Lung microvascular endothelial cell (primary cell): ENCODE measurements around the gene CBARP. TPM values are rescaled to one million over a fixed set of nuclear protein-coding genes. Genes with fewer than 3 reads are reported as not detected.
A peak's percentile ranks its signal among the peaks of the same experiment; 100 is the strongest.
"Not testable (repeated sequence)": the region's sequence is repeated elsewhere in the genome, so short reads cannot be mapped to it uniquely, and the experiment has no call there.

Experiments used
- DNase-seq, 2 donors: peaks; one replicate each; pipeline versions ENCODE4 v3.0.0 to v3.0.0-alpha.2; 2010; ENCODE audit warnings: low read depth in 2 of 2
- total RNA-seq: library from RNA; depleted of rRNA; stranded (reverse); fragments of >200 nt; gene quantifications from 2 replicates; pipeline ENCODE4 v1.2.1, GENCODE V29; 2014

The CBARP gene
- total RNA-seq, 1 donor from 2014 or later, result 1.2 TPM

DNA sequence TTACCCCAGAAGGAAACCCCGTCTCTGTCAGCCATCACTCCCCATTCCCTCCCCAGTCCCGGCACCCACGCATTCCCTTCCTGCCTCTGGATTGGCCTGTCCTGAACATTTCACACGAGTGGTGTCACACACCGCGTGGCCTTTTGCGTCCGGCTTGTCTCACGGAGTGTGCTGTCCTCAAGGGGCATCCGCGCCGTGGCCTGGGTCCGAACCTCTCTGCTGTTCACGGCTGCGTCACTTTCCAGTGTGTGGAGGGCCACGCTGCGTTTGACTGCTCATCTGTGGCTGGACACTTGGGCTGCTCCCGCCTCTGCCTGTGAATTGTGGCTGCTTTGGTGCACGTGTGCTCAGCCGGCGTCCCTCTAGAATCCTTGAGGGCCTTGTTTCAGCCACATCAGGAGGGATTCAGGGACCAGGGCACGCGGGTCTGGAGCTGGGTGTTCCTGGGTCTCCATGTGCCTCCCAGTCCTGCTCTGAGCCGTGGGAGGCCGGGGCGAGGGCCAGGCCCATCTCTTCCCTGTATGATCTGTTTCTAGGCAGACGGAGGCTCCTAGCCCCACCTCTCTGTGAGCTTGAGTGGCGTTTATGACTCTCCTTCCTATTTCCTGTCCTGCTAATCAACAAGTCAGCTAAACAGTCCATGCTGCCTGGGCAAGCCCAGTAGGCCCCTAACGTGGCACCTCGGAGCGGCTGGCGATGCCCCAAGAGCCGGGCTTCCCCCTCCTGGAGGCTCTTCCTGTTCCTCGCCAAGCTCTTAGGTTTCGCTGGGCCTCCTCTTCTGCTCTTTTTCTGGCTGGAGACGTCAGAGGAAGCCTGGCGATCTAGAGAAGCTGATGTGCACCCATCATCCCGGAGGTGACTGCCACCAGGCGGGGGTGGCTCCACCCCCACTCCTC lies 24.2 kb downstream of the CBARP start:
- peak; percentile 90 to 94 for DNase-seq

DNA sequence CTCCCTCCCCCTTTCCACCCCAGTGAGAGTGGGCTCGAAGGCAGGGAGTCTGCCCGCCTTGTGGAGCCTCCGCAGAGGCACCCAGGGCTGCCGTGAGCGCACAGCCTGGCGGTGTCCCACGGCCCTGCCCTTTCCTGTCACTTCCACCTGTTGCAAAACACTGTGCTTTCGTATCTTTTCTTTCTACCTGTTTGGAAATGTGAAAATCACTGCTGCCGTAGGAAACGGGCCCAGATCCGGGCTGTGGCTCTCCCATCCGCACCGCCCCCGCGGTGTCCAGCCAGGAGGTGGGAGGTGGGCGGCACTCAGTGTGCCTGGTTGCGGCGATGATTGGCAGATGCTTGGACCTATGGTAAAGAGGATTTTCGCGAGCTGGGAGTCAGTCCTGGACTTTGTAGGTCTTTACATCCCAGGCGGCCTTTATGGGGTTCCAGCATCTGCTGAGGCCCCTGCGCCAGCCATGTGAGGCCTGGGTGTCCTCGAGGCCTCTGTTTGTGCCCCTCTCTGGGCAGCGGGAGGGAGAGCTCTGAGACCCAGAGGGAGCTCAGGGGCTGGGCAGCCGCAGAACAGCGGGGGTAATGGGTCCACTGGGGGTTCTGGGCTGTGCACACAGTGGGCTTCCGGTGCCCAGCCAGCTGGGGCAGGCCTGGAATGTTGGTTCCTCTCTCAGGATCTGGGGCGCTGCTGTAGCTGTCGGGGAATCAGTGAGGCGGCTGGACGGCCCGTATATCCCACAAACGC lies 26.1 kb downstream of the CBARP start:
- peak in 1 of 2 donors; percentile 97 for DNase-seq

DNA sequence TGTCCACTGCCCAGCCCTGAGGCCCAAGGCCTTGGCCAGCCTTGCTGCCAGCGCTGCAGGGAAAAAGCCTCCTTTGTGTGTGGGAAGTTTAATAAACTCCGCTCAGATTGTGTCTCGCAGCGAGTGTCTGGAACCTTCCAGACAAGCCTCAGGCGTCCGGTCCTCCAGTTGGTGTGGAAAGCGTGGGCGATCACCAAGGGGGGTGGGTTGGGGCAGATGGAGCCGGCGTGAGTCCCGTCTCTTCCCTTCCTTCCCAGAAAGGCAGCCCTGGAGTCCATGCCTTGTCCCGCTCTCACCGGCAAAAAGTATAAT lies 27.6 kb downstream of the CBARP start:
- DNase-seq, result no peak

DNA sequence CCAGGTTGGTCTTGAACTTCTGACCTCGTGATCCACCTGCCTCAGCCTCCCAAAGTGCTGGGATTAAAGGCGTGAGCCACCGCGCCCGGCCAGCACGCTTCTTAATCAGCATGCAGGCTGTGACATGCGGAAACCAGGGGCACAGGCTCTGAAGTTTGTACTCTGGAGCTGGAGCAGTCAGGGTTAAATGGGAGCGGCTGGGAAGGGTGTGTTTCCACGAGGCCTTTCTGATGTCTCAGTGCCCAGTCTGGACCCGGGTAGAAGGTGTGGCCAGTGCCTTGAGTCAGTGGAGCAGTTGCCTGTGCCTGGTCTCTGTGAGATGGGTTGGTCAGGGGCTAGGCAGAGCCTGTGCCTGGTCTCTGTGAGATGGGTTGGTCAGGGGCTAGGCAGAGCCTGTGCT lies 29.0 kb downstream of the CBARP start:
- DNase-seq, result peak in 1 of 2 donors; percentile 23

DNA sequence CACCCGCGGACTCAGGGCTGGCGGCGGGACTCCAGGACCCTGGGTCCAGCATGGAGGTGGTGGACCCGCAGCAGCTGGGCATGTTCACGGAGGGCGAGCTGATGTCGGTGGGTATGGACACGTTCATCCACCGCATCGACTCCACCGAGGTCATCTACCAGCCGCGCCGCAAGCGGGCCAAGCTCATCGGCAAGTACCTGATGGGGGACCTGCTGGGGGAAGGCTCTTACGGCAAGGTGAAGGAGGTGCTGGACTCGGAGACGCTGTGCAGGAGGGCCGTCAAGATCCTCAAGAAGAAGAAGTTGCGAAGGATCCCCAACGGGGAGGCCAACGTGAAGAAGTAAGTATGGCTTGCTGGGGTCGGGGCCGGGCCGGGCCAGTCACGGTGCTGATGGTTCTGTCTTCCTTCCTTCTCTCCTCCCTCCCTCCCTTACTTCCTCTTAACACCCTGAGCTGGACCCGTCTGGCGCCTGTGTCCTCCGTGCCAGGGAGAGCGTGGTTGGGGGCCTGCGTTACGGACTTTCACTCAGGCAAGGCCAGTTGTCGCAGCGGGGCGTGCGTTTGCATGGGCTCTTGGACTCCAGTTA lies 30.8 kb downstream of the CBARP start:
- DNase-seq, result peak; percentile 46 to 52

DNA sequence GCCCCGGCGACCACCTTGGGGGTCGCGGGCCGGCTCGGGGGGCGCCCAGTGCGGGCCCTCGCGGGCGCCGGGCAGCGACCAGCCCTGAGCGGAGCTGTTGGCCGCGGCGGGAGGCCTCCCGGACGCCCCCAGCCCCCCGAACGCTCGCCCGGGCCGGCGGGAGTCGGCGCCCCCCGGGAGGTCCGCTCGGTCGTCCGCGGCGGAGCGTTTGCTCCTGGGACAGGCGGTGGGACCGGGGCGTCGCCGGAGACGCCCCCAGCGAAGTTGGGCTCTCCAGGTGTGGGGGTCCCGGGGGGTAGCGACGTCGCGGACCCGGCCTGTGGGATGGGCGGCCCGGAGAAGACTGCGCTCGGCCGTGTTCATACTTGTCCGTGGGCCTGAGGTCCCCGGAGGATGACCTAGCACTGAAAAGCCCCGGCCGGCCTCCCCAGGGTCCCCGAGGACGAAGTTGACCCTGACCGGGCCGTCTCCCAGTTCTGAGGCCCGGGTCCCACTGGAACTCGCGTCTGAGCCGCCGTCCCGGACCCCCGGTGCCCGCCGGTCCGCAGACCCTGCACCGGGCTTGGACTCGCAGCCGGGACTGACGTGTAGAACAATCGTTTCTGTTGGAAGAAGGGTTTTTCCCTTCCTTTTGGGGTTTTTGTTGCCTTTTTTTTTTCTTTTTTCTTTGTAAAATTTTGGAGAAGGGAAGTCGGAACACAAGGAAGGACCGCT lies 31.5 kb downstream of the CBARP start:
- peak in 1 of 2 donors; percentile 12 for DNase-seq

DNA sequence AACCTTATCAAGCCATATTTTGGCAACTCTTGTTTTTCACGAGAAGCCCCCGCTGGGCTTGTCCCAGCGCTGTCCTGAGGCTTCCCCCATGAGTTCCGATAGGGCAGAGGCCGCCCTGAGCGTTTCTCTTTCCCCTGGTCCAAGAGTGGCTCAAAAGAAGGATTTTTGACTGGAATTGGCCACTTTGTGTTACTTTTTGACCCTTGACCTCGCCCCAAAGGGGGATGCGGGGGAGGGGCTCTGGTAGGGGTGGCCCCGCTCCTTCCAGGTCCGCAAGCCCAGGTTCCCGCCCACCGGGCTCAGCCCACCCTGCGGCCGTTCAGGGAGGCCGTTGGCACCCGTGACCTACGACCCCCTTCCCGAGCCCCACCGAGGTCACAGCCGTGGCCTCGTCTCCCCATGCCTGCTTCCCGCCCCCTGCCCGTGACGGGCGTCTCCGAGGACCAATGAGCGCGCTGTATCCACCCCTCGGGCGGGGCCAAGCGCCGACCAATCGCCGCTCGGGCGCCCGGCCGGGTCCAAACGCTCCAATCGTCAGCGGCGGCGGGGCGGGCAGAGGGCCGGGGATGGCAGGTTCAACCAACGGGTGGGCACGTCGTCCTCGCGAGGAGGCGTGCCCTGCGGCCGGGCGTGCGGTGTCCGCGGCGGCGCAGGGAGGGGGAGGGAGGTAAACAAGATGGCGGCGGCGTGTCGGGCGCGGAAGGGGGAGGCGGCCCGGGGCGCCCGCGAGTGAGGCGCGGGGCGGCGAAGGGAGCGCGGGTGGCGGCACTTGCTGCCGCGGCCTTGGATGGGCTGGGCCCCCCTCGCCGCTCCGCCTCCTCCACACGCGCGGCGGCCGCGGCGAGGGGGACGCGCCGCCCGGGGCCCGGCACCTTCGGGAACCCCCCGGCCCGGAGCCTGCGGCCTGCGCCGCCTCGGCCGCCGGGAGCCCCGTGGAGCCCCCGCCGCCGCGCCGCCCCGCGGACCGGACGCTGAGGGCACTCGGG lies 32.4 kb downstream of the CBARP start, which contains the start of gene STK11:
Gene STK11 (plus strand): TSS at position 665 of the 986 bp plus-strand sequence. CDS start 1,136 bp downstream, outside the sequence.
- DNase-seq, result peak; percentile 98 to 99

DNA sequence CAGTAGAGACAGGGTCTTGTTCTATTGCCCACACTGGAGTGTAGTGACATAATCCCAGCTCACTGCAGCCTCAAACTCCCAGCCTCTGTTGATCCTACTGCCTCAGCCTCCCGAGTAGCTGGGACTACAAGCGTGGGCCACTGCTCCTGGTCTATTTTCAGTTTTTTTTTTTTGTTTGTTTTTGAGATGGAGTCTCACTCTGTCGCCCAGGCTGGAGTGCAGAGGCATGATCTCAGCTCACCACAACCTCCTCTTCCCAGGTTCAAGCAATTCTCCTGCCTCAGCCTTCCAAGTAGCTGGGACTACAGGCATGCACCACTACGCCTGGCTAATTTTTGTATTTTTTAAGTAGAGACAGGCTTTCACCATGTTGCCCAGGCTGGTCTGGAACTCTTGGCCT lies 37.2 kb downstream of the CBARP start:
- DNase-seq, result not testable (repeated sequence)

DNA sequence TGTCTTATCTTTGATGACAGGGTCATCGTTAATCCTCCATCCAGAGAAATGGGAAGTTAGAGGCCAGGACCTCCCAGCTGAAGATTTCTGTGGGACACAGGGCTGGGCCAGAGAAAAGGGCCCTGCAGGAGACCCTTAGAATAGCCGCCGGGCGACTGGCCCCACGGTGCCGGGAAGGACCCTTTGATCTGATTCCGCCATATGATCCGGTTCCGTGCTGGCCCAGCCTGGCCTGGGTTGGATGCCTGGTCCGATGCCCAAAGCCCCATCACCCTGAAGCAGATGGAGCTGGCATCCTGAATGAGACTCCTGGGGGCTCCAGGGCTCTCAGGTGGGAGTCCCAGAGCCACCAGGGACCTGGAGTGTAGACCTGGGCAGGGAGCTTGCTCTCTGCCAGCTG lies 38.3 kb downstream of the CBARP start:
- DNase-seq, result no peak

DNA sequence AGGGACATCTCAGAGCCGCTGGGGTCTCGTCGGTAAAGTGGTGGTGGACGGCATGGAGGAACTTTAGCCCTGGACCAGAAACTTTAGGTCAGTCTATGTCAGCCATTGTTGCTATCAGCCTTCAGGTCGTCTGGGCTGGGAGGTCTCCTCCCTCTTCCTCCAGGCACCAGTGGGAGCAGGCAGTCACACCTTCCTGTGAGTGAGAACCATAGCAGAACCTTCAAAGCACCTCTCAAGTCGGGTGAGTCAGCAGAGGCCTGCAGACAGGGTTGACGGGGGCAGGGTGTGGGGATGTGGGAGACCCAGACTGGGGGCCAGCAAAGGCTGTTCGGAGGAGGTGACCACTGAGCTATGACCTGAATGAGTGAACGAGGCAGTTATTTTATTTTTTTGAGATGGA lies 48.4 kb downstream of the CBARP start:
- peak in 1 of 2 donors; percentile 50 for DNase-seq

DNA sequence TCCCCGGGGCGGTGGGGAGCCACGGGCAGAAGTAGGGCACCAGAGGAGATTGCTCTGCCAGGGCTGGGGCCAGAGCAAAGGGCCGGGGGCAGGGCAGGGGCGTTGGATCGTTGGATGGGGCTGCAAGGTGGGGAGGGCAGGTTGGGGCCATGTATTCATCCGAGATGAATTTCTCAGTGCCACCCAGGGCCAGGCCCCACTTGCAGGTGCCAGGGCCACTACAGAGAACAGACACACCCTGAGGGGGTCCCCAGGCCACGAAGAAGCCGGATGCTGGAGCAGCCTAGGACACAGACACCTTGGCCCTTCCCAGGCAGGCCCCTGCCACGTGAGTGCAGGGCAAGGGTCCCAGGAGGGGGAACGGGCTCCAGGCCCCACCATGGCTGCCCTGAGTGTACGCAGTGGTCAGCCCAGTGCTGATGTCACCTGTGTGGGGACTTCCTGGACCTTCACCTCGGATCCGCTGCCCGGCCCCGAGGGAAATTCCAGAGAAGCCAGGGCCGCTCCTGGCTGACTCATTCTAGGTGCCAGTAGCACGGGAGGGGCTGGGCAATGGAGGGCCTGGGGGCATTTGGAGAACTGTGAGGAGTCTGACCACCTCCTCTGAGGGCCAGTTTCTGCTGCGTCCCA lies 54.1 kb downstream of the CBARP start:
- DNase-seq, result peak; percentile 51 to 75

DNA sequence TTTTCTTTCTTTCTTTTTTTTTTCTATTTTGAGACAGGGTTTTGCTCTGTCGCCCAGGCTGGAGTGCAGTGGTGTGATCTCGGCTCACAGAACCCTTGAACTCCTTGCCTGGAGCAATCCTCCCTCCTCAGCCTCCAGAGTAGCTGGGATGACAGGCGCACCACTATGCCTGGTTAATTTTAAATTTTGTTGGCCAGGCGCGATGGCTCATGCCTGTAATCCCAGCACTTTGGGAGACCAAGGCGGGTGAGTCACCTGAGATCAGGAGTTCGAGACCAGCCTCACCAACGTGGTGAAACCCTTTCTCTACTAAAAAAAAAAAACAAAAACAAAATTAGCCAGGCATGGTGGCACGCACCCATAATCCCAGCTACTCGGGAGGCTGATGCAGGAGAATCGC lies 55.1 kb downstream of the CBARP start:
- DNase-seq, result no peak

DNA sequence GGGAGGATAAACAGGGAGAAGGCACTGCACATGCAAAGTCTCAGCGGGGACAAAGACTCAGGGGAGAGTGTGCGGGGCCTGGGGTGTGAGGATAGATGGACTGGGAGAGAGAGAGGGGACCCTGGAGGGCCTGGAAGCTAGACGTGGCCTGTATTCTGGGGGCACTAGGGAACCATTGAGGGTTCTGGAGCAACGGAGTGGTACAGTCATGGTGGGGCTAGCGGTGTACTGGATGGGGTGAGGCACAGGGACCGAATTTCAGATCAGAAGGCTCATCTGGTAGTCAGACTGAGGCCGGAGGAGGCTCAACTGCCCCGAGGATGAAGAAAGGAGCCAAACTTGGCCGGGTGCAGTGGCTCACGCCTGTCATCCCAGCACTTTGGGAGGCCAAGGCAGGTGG lies 55.7 kb downstream of the CBARP start:
- DNase-seq, result no peak

DNA sequence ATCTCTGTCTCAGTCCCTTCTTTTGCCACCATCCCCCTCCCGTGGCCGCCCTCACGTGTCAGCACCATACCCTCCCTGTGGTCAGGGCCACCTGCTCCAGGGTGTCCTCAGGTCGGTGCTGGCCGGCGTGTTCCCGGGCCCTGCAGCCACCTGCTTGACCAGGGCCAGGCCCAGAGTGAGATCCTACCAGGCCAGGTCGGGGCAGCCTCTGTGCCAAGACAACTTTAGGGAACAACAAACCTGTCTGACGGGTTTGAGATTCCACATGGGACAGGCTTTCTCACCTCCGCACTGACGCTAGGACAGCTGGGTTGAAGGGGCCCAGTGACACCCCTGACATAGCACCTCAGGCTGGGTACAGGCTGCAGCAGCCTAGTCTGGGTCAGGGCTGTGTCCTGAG lies 56.2 kb downstream of the CBARP start:
- no peak for DNase-seq

Other genes with a start within 250 kb of the CBARP start
- gene GRIN3B, start 237.6 kb downstream of the CBARP start, total RNA-seq, result under 0.01 and 0.44 TPM in 2 replicates
- gene TMEM259, start 216.9 kb downstream of the CBARP start, total RNA-seq, result 29.4 and 43.8 TPM in 2 replicates
- not detected in 2 replicates for gene RNU6-2, start 216.5 kb downstream of the CBARP start, total RNA-seq
- 59.1 and 83.9 TPM in 2 replicates for gene CNN2, start 211.4 kb downstream of the CBARP start, total RNA-seq
- gene ABCA7, start 197.9 kb downstream of the CBARP start, total RNA-seq, result 3.1 and 3.4 TPM in 2 replicates
- gene ARHGAP45, start 170.8 kb downstream of the CBARP start, total RNA-seq, result 17.7 and 19.6 TPM in 2 replicates
- gene POLR2E, start 142.6 kb downstream of the CBARP start, total RNA-seq, result 50.4 and 63.4 TPM in 2 replicates
- 415 and 423 TPM in 2 replicates for gene GPX4, start 134.0 kb downstream of the CBARP start, total RNA-seq
- gene SBNO2, start 63.7 kb downstream of the CBARP start, total RNA-seq, result 14.8 and 28.2 TPM in 2 replicates
- 46.6 and 70.4 TPM in 2 replicates for gene STK11, start 32.2 kb downstream of the CBARP start, total RNA-seq
- 15.7 and 16.3 TPM in 2 replicates for gene ATP5F1D, start 3.7 kb upstream of the CBARP start, total RNA-seq
- 3.2 and 5.4 TPM in 2 replicates for gene MIDN, start 10.6 kb upstream of the CBARP start, total RNA-seq
- 95.4 and 115 TPM in 2 replicates for gene CIRBP, start 31.3 kb upstream of the CBARP start, total RNA-seq
- 16.9 and 17.0 TPM in 2 replicates for gene FAM174C, start 37.5 kb upstream of the CBARP start, total RNA-seq
- gene EFNA2, start 47.9 kb upstream of the CBARP start, total RNA-seq, result under 0.01 TPM in 1 of 2 replicates, not detected in the other
- 64.9 and 110 TPM in 2 replicates for gene NDUFS7, start 145.9 kb upstream of the CBARP start, total RNA-seq
- gene GAMT, start 163.5 kb upstream of the CBARP start, total RNA-seq, result 8.3 and 12.6 TPM in 2 replicates
- 46.4 and 48.4 TPM in 2 replicates for gene DAZAP1, start 169.6 kb upstream of the CBARP start, total RNA-seq
- 338 and 383 TPM in 2 replicates for gene RPS15, start 200.4 kb upstream of the CBARP start, total RNA-seq
- under 0.01 TPM in 2 replicates for gene APC2, start 212.1 kb upstream of the CBARP start, total RNA-seq
- 13.5 and 17.5 TPM in 2 replicates for gene C19orf25, start 241.2 kb upstream of the CBARP start, total RNA-seq